ENCODE measurements around the gene SGIP1. TPM values are rescaled to one million over a fixed set of nuclear protein-coding genes. Genes with fewer than 3 reads are reported as not detected.

The SGIP1 gene
- total and polyA plus RNA-seq, 2 of the 8 experiments (the other 6 are each of a cell fraction or from before 2014, with no cell fraction given) = 1.4 to 2.1 TPM

- no peak for FAIRE-seq
- no peak overlapping the region for H3K9ac ChIP-seq (replicated peaks in 1 of 4; ENCODE audit: extremely low read depth in 1 of 4, low read depth in 3 of 4, low read length in 3 of 4)
- TF ChIP-seq EGR1 (IDR thresholded peaks at IDR 0.05; ENCODE audit: borderline replicate concordance, low read depth, low read length) (no peak), POLR2AphosphoS5 (IDR thresholded peaks at IDR 0.05; ENCODE audit: low read depth, low read length) (no peak), PHF8 (conservative IDR thresholded peaks at IDR 0.05; ENCODE audit: low read depth, low read length) (no peak), RAD21 (IDR thresholded peaks at IDR 0.05 in 1 of 2, conservative IDR thresholded peaks at IDR 0.05 in 1 of 2; ENCODE audit: low read depth in 2 of 2, low read length in 2 of 2) (no peak), SP4 (IDR thresholded peaks at IDR 0.05; ENCODE audit: low read length) (no peak), SRF (IDR thresholded peaks at IDR 0.05; ENCODE audit: low read depth, low read length) (no peak), ASH2L (IDR thresholded peaks at IDR 0.05; ENCODE audit: low read length) (no peak), SP2 (IDR thresholded peaks at IDR 0.05; ENCODE audit: low read length) (no peak), RNF2 (IDR thresholded peaks at IDR 0.05; ENCODE audit: borderline replicate concordance, low read depth, low read length, missing control alignments, poor library complexity, severe bottlenecking) (no peak), BCL11A (IDR thresholded peaks at IDR 0.05; ENCODE audit: low read depth in 2 of 2, low read length in 2 of 2) (no peak), E2F6 (IDR thresholded peaks at IDR 0.05) (no peak)
Measured at GRCh38 chr1:66542811-66543767, 9.1 kb downstream of the SGIP1 start.

More at GRCh38 chr1:66542811-66543767, 9.1 kb downstream of the SGIP1 start:
- Histone ChIP-seq H3K79me1 (ENCODE audit: low read depth, low read length) (no peaks in the 10 kb centered on the region; the same call in 1 of the 2 replicates), H3K27ac (ENCODE audit: low read depth, low read length) (no peak overlapping the region), H3K23me2 (ENCODE audit: low read depth, low read length) (no peaks in the 10 kb centered on the region; the same call in 1 of the 2 replicates), H2BK5ac (ENCODE audit: low read depth, low read length) (no peak overlapping the region), H3K79me2 (ENCODE audit: control insufficient read depth in 1 of 2, insufficient read depth in 2 of 2, low read length in 2 of 2) (no peaks in the 10 kb centered on the region), H3K4me1 (replicated peaks in 1 of 4; ENCODE audit: control insufficient read depth in 3 of 4, insufficient read depth in 4 of 4, low read length in 3 of 4) (peaks cover 0 to 7% (median 3%) of the 10 kb centered on the region in 4 experiments; a peak in 4 of 7 replicates), H2BK15ac (ENCODE audit: low read length) (no peak overlapping the region), H3K36me3 (ENCODE audit: control insufficient read depth in 2 of 4, insufficient read depth in 4 of 4, low read length in 3 of 4) (no peaks in the 10 kb centered on the region), H3K4me2 (ENCODE audit: insufficient read depth in 1 of 2, low read depth in 2 of 2, low read length in 2 of 2) (no peak overlapping the region), H2BK120ac (replicated peaks; ENCODE audit: low read depth, low read length) (no peak overlapping the region), H2BK20ac (ENCODE audit: low read length) (no peak overlapping the region), H3K9me3 (ENCODE audit: insufficient read depth in 2 of 2, low read depth in 1 of 2, low read length in 1 of 2) (no peaks in the 10 kb centered on the region), H2AK5ac (ENCODE audit: low read depth, low read length) (no peak overlapping the region), H3K4ac (replicated peaks; ENCODE audit: insufficient read length, low read depth, low read length) (no peak overlapping the region), H3K23ac (ENCODE audit: insufficient read length) (no peak overlapping the region), H3K56ac (replicated peaks; ENCODE audit: insufficient read length, low read depth, low read length) (no peak overlapping the region), H2AFZ (ENCODE audit: low read length) (no peak overlapping the region), H3K27me3 (replicated peaks in 1 of 4; ENCODE audit: control insufficient read depth in 3 of 4, extremely low read depth in 1 of 4, insufficient read depth in 3 of 4, low read length in 3 of 4) (no peaks in the 10 kb centered on the region), H3K18ac (ENCODE audit: extremely low read depth, low read length) (no peak overlapping the region), H4K5ac (ENCODE audit: insufficient read length, low read depth, low read length) (no peak overlapping the region), H4K8ac (ENCODE audit: extremely low read depth, insufficient read depth, low read length) (no peak overlapping the region), H4K20me1 (replicated peaks in 1 of 2; ENCODE audit: control insufficient read depth in 1 of 2, insufficient read depth in 2 of 2, low read length in 2 of 2) (no peaks in the 10 kb centered on the region), H2BK12ac (ENCODE audit: low read depth, low read length) (no peak overlapping the region), H4K91ac (replicated peaks; ENCODE audit: insufficient read length, low read length) (no peak overlapping the region), H3K4me3 (ENCODE audit: extremely low read depth in 1 of 4, insufficient read depth in 2 of 4, low read depth in 3 of 4, low read length in 4 of 4) (no peak overlapping the region), H3K14ac (ENCODE audit: insufficient read length) (no peak overlapping the region)
- CTCF ChIA-PET (ENCODE audit: partially characterized antibody) = interaction anchor here (0.6 to 1.6 kb wide), 3 partner anchors 9 to 36 kb away, joined by 3 to 7 read pairs (median 3); no protein-coding TSS in a partner anchor
- DNase-seq (ENCODE audit: low read depth in 1 of 2, low spot score in 2 of 2) = no peak
- 90% methylated on average over 8 of the region's 8 CpGs; no CpG with 5 or more reads in 1 of the 2 experiments for WGBS, 2 experiments (ENCODE audit: extremely low coverage in 1 of 2, insufficient coverage in 1 of 2, insufficient read length in 1 of 2, insufficient replicate concordance in 2 of 2, low coverage in 1 of 2, low lambda C conversion rate in 2 of 2, missing lambda C conversion rate in 1 of 2)
- POLR2A ChIA-PET (ENCODE audit: partially characterized antibody) = no interaction called here
